ENCODE results near the gene MMS22L.
A peak's percentile ranks its signal among the peaks of the same experiment; 100 is the strongest.

MMS22L gene

DNA sequence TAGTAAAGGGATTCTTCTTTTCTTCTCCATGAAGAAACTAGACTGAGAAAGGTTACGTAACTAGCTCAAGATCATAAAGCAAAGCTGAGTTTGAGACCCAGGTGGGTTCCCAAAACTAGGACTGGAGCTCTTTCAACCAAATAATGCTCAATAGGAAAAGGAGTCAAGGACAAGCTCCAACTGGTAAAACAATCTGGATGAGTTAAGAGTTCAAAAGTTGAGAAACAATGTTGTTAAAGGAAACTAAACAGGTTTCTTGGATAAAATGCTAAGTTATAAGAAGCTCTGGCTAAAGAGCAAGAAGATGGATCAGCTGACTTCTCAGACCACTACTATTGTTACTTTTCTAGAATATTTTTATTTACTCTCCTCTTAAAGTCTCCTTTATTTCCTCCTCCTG, 137.3 kb downstream of the MMS22L start:
- DNase-seq (ENCODE audit: low read depth) = no peak

DNA sequence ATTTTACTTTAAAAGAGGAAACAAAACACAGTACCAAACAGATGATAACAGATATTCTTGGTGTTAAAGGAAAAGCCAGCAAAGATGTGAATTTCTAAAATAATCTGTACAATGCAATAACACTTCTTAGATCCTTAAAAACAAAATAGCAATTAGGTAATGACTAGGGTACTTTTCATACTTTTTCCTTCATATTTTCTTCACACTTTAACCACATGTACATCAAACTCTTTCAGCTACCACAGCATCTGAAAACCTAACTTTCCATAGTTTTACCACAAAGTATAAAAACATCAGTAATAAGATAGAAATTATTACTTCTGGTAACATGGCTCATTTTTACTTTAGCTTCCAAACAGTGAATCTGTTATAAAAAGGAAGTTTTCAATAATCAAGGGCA, 141.3 kb downstream of the MMS22L start:
- no peak for DNase-seq (ENCODE audit: low read depth)

DNA sequence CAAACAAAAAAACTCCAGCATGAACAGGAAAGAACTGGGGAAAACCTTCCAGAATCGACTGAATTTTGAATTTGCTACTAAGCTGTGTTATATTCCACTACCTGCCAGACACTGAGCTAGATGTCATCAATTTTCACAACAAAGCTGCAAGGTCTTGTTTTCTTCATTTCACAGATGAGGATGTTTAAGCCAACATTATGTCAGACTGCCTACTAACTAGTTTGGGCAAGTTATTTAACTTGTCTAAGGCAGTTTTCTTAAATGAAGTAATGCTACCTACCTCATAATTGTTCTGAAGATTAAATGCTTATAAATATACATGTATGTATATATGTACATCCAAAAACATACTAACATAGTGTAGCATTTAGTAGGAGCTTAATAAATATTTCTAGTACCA, 144.4 kb downstream of the MMS22L start:
- DNase-seq (ENCODE audit: low read depth) = no peak

DNA sequence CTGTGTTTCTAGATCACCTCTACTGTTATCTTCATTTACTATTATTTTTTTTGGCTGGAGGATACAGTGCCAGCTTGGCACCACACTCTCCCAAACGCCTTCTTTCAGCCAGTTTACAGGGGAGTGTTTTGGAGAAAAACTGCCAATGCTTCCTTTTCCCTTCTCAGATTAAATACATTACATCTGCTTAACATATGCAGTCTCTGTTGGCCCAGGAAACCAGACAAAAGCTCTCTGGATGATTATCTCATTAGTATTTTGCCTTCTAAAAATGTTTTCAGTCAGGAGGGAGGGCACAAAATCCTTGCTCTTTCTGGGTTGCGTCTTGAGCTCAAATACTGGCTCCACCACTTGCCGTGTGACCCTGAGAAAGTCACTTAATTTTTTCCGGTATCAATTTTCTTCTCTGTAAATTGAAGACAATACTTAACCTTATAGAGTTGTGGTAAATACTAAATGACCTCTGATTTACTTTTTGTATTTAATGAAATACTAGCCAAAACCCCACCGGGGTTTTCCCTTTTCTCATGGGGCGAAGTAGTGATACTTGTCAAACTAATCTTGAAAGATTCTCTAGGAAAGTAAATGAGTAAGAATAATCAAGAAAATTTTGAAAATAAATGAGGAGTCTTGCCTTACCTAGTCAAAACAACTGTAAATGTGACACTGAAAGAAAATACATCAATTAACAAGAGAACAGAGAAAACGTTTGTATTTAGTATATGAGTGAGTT, 146.2 kb downstream of the MMS22L start:
- no peak for DNase-seq (ENCODE audit: low read depth)

DNA sequence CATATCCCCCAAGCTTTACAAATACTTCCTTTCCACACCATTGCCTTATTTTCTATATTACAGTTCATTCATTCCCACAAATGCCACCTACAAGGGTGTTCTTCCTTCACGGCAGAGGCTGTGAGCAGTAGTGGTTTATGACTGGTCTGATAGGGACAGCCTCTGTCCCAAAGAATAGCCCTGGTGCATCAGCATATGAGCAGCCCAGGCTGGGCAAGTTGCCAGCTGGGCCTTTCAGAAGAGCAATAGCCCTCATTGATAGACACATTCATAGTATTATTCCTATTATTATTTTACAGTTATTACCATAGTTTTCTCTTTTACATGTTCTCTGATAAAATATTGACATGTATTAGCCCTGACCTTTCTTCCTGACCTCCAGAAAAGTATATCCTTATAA, 149.9 kb downstream of the MMS22L start:
- peak; percentile 23 for DNase-seq (ENCODE audit: low read depth)

DNA sequence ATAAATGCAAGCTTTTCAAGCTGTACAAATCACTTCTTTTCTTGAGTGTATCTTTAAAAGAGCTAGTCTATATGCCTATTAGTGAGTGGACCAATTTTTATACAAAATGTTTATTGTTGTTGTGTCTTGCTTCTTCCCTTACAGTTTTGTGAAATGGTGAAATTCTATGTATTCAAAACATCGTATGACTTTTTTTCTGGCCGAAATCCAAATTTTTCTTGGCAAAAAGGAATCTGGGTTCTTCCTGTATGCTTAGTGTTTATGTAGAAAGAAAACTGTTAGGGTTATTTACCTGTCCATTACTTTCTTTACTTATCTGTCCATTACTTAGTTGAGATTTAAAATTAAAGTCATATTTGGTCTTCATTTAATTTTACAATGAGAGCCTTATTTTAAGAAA, 153.9 kb downstream of the MMS22L start:
- DNase-seq (ENCODE audit: low read depth) = no peak

DNA sequence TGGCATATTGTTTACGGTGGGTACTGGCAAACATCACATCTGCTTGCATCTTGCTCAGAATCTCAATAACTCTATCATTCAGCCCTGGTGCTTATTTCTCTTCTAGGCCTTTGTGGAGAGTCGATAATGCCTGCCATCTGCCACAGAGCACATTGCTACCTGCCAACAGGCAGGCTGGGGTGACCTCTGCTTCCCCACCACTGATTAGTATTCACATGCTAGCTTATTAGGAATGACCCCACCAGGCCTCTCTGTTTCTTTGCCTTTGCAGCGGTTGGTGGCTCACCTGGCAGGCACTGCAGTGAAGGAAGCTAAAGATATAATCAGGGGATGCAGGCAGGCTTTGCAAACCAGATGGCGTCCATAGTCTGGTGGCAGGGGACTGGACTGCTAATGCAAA, 154.5 kb downstream of the MMS22L start:
- DNase-seq (ENCODE audit: low read depth) = no peak

DNA sequence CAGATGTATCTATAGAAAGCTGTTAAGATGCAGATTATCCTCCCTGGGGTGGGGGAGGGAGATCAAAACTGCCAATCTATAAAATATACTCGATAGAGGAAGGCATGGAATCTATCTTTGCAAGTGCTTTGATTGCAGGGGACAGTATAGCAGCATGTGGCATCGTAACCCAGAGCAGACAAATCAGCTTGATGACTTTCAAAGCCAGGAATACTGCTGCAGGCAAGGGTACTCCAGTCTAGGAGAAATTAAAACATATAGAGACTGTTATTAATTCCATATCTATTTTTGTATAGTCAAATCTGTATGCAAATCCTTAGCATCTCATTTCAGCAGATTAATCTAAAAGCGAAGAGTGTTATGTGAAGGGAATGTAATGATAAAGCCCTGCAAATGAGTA, 159.4 kb downstream of the MMS22L start:
- DNase-seq (ENCODE audit: low read depth) = no peak

DNA sequence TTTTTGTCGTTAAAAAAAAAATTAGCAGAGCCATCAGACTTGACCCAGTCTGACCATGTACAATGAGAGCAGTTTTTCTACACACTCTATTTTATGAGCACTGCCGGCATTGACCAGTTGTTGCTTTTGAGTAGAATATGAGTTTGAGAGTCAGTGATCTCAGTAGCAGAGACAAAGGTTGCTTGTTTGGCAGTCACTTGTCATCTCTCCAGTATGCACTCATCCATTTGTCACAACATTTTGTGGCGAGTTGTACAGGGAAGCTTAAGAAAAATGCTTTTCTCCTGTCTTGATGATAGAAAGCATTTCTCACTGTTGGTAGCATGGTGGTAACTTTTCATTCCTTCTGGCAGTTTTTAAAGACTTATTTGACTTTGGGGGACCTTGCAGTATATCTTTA, 159.9 kb downstream of the MMS22L start:
- no peak for DNase-seq (ENCODE audit: low read depth)

DNA sequence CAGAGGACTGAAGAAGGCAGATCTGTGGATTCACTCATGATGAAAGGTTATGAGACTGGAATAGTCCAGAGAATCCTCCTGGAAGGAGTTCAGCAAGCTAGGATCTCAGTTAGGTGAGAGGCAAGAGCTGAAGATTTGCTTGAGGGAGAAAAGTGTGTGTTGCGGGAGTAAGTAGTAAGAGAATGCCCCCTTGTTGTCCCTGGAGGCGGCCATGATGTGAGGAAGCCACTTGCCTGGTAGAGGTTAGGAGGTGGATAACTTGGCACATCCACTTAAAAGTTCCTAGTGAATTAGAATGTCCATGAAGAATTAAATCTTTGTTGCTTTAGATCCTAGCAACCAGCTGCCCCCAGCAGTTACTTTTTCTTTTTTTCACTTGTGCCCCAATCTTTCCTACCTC, 162.5 kb downstream of the MMS22L start:
- DNase-seq (ENCODE audit: low read depth) = no peak

DNA sequence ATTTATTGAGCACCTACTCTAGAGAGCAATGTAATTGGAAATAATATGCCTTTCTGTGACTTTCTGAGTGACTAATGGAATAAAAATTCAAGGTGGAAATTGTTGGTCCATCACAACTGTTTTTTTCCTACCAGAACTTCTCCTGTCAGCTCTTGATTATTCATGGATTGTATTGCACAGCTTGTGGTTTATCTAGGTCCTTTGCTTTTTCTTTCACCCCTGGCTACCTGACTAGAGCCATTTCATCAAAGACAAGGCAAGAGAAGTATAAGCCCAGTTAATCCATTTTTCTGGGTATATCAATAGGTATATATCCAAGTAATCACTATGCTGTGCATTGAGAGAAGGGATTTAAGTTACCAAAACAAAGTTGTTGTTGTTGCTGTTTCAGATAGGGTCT, 168.4 kb downstream of the MMS22L start:
- DNase-seq (ENCODE audit: low read depth) = no peak

DNA sequence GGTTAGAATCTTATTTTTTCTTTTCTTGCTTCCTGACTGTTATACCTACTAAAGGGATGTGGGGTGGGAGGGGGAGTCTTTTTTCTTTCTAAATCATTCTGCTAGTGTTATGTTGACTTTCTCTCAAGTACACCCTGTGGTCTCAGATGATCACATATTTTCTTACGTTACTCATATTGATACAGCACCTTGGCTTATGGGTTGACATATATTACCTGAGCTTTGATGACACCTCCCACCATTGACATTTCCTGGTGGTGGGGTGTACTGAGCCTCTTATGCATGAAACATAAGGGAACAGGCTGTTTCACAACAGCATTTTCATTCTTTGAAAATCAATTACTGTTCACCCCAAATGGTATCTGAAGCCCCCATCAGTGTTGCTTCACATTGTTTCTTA, 169.8 kb downstream of the MMS22L start:
- DNase-seq (ENCODE audit: low read depth) = no peak

DNA sequence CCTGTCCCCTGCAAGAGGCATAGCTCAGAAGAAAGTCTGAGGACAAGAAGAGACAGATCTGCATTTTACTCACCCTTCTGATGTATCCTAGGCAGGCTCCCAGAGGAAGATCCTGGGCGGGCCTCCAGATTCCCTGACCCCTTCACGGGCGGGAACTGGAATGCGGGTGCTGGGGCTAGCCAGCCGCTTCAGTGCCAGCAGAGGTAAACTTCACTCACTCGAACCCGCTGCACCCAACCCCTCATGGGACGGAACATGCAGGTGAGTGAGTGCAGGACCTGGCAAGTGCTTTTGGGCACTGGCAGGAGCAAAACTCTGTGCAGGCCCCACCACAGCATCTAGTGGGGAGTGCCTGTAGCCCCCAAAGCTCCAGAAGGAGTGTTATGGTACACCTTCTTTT, 171.8 kb downstream of the MMS22L start:
- DNase-seq (ENCODE audit: low read depth) = no peak

DNA sequence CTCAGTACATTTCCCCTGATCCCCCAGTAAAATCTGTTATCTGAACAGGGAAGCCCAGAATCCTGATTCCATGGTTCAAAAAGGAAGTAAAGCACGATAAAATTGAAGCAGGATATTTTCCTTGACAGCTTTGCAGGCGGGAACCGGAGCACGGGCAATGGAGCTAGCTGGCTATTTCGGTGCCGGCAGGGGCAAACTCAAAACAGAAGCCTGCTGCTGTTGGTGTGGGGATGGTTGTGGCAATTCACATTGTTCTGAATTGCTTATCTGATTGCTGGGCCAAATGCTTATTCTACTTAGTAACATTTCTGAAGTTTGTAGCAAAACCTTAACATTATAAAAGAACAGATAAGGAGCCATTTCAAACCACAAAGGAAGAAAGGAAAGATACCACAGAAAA, 172.4 kb downstream of the MMS22L start:
- DNase-seq (ENCODE audit: low read depth) = no peak

DNA sequence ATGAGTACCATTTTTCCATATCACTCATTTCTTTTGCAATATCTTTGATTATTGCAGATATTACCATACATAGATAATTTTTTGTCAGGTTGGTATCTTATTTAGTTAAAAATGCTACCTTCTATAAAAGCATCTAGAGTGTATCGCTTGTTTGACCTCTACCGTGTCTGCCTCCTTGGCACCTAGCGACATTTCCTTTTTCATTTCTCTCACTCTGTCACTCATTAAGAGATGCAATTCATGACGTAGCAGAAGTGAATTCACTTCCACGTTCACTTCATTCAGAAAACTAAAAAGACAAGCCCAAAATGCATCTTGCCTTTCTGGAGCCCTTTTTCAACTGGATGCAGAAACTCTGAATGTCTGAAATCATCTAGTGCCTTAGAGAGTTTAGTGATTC, 172.9 kb downstream of the MMS22L start:
- DNase-seq (ENCODE audit: low read depth) = no peak

DNA sequence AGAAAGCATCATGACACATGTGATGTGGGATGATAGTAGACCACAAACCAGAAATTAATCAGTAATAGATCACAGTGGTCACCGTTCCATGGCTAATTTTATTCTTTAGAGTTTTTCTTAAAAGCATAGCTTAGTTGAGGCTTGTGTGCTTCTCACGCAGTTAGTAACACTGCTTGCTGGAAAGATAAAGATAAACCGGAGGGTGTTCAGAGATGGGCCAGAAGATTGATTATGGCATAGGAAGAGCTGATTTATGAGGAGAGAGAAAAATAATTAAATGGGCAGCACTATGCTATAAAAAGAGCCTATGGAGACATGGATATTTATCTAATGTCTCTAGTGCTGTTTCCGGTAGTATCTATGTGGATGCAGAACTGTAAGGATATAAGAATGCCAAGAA, 173.6 kb downstream of the MMS22L start:
- DNase-seq (ENCODE audit: low read depth) = no peak

DNA sequence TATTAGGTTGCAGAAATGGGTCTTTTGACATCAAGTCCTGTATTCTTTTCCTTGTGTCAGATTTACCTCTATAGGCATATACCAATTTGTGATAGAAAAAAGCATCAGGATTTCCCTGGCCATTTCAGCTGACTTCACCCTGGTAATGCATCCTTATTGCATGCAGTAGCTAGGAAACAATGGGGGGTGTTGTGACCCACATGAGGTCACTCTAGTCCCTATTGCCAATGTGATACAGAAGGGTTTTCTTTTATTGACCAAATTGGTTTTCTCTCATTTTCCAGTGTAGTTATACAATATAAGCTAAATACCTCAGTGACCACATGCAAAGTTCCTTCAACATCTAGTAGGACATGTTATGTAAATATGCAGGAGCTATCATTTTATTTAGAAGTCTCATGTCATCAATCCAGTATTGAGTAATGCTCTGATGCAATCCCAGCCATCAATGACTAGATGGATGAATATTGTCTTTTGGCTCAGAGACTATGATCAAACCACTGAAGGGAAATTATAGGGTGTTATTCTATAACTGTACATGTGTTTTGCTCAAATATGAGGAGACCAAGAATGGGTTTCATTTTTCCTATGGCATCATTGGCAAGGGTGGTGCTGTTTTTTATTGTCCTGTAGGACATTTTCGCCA, 180.7 kb downstream of the MMS22L start:
- DNase-seq (ENCODE audit: low read depth) = no peak

DNA sequence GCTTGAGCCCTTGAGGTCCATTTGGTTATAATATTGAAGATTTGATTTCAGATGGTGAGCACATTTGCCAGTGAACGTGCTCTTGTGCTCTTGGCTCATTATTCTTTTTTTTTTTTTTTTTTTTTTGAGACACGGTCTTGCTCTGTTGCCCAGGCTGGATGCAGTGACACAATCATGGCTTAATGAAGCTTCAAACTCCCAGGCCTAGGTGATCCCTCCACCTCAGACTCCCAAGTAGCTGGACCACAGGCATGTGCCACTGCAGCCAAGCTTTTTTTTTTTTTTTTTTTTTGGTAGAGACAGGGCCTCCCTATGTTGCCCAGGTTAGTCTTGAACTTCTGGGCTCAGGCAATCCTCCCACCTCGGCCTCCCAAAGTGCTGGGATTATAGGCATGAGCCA, 182.3 kb downstream of the MMS22L start:
- DNase-seq (ENCODE audit: low read depth) = no peak

DNA sequence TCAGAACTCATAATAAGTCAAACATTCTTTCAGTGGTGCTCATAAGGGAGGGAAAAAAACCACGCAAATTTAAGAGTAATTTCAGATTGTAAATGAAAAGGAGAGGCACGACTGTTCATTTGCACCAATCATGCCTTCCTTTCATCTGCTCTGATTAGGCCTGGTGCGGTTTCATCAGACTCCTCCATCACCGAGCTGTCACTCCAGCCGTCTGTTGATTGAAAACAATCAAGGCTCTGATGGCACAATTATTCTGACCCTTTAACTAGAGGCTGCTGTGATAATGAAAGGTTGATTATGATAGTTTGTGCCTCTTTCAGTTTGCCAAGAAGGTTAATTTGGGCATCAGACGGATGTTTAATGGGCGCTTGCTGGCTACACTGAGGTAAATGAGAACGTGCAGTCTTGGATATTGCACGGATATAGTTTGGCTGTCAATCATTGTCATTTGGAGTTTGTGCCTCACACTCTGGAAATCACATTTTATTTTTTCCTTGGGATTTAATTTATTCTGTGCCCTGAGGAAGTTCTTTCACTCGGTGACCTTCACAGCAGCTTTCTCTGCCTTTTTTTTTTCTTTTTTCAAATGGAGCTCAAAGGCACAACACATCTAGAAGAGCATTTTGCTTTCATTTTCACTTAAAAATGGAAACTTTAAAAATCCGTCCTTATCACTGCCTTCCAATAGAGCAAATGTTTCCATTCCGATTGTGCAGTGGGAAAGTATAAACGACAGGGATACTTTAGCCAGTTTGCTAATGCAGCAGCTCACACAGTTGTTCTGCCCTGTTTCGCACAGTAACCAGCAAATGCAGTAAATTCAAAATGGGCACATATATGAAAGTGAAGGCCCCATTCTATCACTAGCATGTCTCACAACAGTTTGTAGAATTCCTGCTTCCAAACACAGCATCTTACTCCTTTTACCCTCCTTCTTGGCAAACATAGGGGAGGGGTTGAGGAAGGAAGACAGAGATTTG, 185.7 kb downstream of the MMS22L start:
- no peak for DNase-seq (ENCODE audit: low read depth)

DNA sequence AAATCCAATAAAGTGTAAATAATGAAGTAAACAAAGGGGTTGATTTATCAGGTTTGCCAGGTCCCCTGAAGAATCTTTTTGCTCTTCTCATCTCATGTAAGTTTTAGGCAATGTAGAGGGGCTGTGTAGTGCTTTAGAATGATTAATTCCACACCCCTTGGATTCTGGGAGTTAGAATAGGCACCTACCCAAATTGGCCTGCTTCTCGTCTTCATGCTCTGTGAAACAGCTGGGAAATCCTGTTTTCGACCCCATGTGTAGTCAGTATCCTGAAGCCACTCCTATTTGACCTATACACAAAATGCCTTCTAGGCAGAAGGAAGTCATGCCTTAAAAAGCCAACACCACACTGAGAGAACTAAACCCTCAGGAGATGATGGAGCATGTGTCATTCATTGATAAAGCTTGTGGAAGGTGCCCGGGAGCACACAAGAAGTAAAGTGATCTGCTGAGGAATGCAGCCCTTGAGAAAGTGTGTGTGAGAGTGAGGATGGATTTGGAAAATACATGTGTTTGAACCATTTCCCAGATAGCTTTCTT, 187.6 kb downstream of the MMS22L start:
- peak; percentile 20 for DNase-seq (ENCODE audit: low read depth)

DNA sequence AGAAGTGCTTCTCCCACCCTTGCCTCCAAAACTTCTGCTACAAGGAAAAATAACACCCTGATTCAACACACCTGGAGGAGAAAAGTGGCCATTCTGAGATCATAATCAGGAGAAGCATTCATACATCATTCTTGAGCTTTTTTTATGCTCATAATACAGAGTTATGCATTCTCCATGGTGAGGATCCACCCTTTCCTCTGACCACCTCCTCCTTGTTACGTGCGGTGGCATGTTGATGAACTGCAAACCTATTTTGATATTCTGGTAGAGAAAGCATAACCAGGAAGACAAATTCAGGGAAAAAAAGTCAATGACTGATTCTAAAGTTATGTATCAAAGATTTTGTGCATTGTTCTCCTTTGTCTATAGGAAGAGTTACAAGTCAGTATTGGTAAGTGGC, 188.6 kb downstream of the MMS22L start:
- no peak for DNase-seq (ENCODE audit: low read depth)

DNA sequence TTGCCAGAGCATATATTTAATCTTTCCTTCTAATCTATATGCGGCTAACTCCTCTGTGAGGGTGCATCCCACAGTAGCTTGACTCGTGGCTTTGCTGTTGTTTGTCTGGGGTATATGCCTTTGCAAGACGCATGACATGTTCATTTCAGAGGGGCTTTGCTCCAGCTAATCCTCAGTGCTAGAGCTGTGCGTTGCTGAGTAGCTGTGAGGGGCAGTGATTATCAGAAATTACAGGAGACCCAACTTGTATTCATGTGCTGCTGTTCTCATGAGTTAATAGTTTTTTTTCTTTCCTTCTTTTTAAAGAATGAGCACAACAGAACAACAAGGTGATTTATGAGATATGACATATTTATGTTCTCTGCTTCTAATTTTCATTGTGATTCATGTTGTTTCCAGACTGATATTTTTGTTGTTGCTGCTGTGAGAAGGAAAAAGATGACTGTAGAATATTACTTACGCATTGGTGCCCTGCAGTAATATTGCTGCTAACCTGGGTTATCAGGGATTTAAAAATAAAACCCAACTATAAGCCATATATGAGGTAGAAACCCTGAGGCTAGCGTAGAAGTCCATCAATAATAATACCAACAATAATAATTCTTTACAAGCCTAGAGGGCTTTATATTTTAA, 190.2 kb downstream of the MMS22L start:
- no peak for DNase-seq (ENCODE audit: low read depth)
